Endothelial cell (in vitro differentiated cells): Measurements from ENCODE around the gene HUWE1. TPM values are rescaled to one million over a fixed set of nuclear protein-coding genes. Genes with fewer than 3 reads are reported as not detected.

Experiments used
- DNase-seq: peaks from one replicate; pipeline ENCODE4 v3.0.0; 2021; ENCODE audit warnings: low spot score
- H3K27ac Mint-ChIP-seq: one replicate; pipeline ENCODE4 v1.8.0; 2021; ENCODE audit warnings: mixed read lengths, inconsistent platforms; ENCODE audit not compliant: unreplicated experiment
- H3K27me3 Mint-ChIP-seq: one replicate; pipeline ENCODE4 v1.8.0; 2021; ENCODE audit warnings: mild to moderate bottlenecking, moderate library complexity, mixed read lengths, inconsistent platforms; ENCODE audit not compliant: unreplicated experiment
- H3K36me3 Mint-ChIP-seq: one replicate; pipeline ENCODE4 v1.8.0; 2021; ENCODE audit warnings: mild to moderate bottlenecking, low read depth, mixed read lengths, inconsistent platforms; ENCODE audit not compliant: unreplicated experiment
- H3K4me1 Mint-ChIP-seq: one replicate; pipeline ENCODE4 v1.8.0; 2021; ENCODE audit warnings: mild to moderate bottlenecking, mixed read lengths, inconsistent platforms; ENCODE audit not compliant: unreplicated experiment
- H3K4me3 Mint-ChIP-seq: one replicate; pipeline ENCODE4 v1.8.0; 2021; ENCODE audit warnings: mild to moderate bottlenecking, mixed read lengths, inconsistent platforms; ENCODE audit not compliant: unreplicated experiment
- H3K9me3 Mint-ChIP-seq: one replicate; pipeline ENCODE4 v1.8.0; 2021; ENCODE audit warnings: mixed read lengths, inconsistent platforms; ENCODE audit not compliant: unreplicated experiment
- total RNA-seq: library from RNA; stranded (reverse); fragmentation: NEBNext Ultra II Directional; extraction: Animal tissue kit (Norgen Biotek cat#: 25700); gene quantifications from one replicate; pipeline ENCODE4 v1.2.1, GENCODE V29; 2021; ENCODE audit not compliant: unreplicated experiment
- TF ChIP-seq, protein P1 (sequence below): fragments of 200-600 bp; sonication (generic); IDR thresholded peaks from one replicate; pipeline ENCODE4 v1.5.0; 2021; ENCODE audit warnings: antibody characterized with exemption; ENCODE audit not compliant: unreplicated experiment

The HUWE1 gene
- total RNA-seq, 1 donor from 2014 or later, result 270 TPM

DNA sequence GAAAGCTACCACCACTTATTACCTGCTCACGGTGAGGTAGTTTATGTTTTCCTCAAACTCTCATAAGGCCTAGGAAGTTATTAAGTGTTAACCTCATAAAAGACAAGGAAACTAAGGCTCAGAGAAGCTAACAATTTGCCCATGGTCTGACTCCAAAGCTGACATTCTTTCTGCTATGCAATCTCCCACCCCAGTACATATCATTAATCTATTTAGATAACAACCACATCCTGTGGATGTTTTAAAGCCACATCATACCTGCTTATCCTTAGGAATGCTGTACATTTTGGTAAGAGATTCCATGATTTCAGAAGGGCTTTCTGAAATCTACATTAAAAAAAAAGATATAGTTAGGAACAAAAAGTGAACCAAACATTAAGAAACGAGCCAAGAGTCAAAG lies 55.4 kb downstream of the HUWE1 start:
- TF ChIP-seq, protein P1, sequence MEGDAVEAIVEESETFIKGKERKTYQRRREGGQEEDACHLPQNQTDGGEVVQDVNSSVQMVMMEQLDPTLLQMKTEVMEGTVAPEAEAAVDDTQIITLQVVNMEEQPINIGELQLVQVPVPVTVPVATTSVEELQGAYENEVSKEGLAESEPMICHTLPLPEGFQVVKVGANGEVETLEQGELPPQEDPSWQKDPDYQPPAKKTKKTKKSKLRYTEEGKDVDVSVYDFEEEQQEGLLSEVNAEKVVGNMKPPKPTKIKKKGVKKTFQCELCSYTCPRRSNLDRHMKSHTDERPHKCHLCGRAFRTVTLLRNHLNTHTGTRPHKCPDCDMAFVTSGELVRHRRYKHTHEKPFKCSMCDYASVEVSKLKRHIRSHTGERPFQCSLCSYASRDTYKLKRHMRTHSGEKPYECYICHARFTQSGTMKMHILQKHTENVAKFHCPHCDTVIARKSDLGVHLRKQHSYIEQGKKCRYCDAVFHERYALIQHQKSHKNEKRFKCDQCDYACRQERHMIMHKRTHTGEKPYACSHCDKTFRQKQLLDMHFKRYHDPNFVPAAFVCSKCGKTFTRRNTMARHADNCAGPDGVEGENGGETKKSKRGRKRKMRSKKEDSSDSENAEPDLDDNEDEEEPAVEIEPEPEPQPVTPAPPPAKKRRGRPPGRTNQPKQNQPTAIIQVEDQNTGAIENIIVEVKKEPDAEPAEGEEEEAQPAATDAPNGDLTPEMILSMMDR, result no peak
- Mint-ChIP-seq H3K4me3 (no peak overlapping the region), H3K36me3 (peaks cover 31% of the 10 kb centered on the region), H3K4me1 (no peaks in the 10 kb centered on the region), H3K9me3 (no peaks in the 10 kb centered on the region), H3K27ac (no peak overlapping the region), H3K27me3 (no peaks in the 10 kb centered on the region)
- DNase-seq, result no peak

DNA sequence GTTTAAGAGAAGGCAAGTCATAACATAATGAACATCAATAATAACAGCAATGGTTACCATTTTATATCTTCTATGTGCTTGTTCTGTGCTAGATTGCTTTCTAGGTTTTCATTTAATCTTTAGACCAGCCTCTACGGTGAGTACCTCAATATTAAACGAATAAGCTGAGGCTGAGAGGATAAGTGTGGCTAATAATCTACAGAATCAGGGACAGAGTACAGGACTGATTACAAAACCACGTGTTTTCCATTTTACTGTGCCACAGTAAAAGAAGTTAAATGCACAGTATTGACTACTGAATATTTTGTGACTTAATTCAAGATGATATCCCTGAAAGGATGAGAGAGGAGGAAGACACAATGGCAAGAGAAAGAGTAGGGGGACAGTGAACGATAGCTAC lies 56.3 kb downstream of the HUWE1 start:
- no peaks in the 10 kb centered on the region for H3K4me1 Mint-ChIP-seq
- H3K36me3 Mint-ChIP-seq, result peaks cover 31% of the 10 kb centered on the region
- H3K27me3 Mint-ChIP-seq, result no peaks in the 10 kb centered on the region
- no peak for DNase-seq
- H3K27ac Mint-ChIP-seq, result no peak overlapping the region
- H3K4me3 Mint-ChIP-seq, result no peak overlapping the region
- TF ChIP-seq, protein P1, result no peak
- no peaks in the 10 kb centered on the region for H3K9me3 Mint-ChIP-seq

DNA sequence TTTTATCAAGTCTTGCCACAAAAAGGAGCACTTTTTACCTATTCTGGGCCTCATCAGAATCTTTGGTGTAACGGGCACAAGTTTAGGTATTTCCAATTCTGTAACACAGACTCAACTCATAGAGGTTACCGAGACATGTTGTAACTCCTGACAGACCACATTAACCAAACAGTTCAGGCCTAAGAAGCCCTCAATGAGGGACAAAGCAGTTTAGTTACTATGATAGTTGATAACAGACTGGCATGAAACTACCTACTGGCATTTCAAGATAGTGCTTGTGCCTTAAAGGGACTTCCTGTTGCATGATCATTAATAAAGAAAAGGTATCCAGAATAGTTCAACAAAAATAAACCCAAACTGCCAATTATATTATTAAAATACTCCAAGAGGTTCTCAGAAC lies 64.1 kb downstream of the HUWE1 start:
- Mint-ChIP-seq H3K9me3 (no peaks in the 10 kb centered on the region), H3K27ac (no peak overlapping the region), H3K36me3 (peaks cover 29% of the 10 kb centered on the region), H3K4me3 (no peak overlapping the region), H3K27me3 (no peaks in the 10 kb centered on the region), H3K4me1 (peaks cover 3% of the 10 kb centered on the region)
- no peak for DNase-seq
- TF ChIP-seq, protein P1, result no peak

DNA sequence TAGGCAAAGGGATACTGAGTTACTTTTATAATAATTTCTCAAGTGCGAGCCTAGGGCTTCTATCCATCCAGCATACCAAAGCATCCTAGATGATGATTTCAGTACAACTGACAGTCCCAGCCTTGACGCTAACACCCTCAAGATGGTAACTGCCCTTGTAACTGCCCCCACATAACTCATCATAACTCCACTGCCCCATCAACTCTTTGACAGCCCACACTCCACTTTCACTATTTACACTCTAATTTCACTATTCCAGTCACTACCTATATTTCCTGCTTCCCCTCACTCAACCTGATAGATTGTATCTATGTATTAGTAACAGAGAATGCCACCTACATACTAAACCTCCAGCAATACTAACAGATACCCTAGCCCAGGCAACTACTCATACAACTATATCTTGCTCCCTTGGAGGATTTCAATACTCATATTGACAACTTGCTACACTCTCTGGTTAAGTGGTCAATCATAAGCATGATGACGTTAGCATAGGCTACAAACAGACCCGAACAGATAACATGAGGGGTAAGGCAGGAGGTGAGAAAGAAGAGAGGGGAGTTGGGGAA lies 65.0 kb downstream of the HUWE1 start:
- no peaks in the 10 kb centered on the region for H3K9me3 Mint-ChIP-seq
- TF ChIP-seq, protein P1, result no peak
- peaks cover 30% of the 10 kb centered on the region for H3K36me3 Mint-ChIP-seq
- peak overlapping the region; percentile 31 for H3K27ac Mint-ChIP-seq
- H3K27me3 Mint-ChIP-seq, result no peaks in the 10 kb centered on the region
- DNase-seq, result no peak
- H3K4me3 Mint-ChIP-seq, result peak overlapping the region; percentile 34
- peaks cover 3% of the 10 kb centered on the region for H3K4me1 Mint-ChIP-seq

DNA sequence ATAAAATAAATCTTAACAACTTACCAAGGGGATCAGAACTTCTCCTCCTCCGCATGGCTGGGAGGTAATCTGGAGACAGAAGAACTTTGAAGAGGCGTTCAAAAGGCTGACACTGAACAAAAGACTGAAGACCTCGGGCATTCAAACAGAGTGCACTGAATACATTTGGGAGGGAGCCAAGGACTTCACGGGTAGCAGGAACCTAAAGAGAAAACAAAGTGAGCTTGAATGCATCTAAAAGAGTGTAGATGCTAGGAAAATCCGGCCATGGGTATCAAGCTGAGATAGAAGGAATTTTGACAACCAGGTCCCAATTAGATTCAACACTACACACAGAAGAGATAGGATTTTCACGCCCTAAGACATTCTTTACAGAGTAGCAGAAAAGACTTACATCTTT lies 69.6 kb downstream of the HUWE1 start:
- no peaks in the 10 kb centered on the region for H3K9me3 Mint-ChIP-seq
- no peak for DNase-seq
- no peak overlapping the region for H3K27ac Mint-ChIP-seq
- TF ChIP-seq, protein P1, result no peak
- peaks cover 3% of the 10 kb centered on the region for H3K27me3 Mint-ChIP-seq
- peaks cover 3% of the 10 kb centered on the region for H3K4me1 Mint-ChIP-seq
- H3K4me3 Mint-ChIP-seq, result peak overlapping the region; percentile 31
- H3K36me3 Mint-ChIP-seq, result peaks cover 36% of the 10 kb centered on the region
